Neural cell (in vitro differentiated cells): ENCODE data around the gene CFC1.
"Not testable (repeated sequence)": the region's sequence is repeated elsewhere in the genome, so short reads cannot be mapped to it uniquely, and the experiment has no call there.

ENCODE experiments used
- EP300 ChIP-seq: fragments of 450-650 bp; conservative IDR thresholded peaks from 2 replicates; pipeline ENCODE4 v1.6.1; 2014; ENCODE audit warnings: antibody characterized with exemption, mild to moderate bottlenecking, moderate library complexity; ENCODE audit not compliant: poor library complexity, severe bottlenecking
- EZH2 ChIP-seq: fragments of 200-600, 300-800 bp; shearing (Covaris generic), sonication (generic); IDR thresholded peaks from 2 replicates; pipeline ENCODE4 v1.6.1; 2014; ENCODE audit warnings: antibody characterized with exemption, low read length, borderline replicate concordance, mild to moderate bottlenecking; ENCODE audit not compliant: insufficient read depth, poor library complexity, severe bottlenecking
- MXI1 ChIP-seq: fragments of 450-650 bp; conservative IDR thresholded peaks from 2 replicates; pipeline ENCODE4 v1.6.1; 2014; ENCODE audit warnings: antibody characterized with exemption, mild to moderate bottlenecking; ENCODE audit not compliant: poor library complexity, severe bottlenecking
- POLR2AphosphoS5 ChIP-seq: IDR thresholded peaks from 2 replicates; pipeline ENCODE4 v1.6.1; 2012
- RAD21 ChIP-seq: fragments of 450-650 bp; conservative IDR thresholded peaks from 2 replicates; pipeline ENCODE4 v1.6.1; 2014; ENCODE audit warnings: antibody characterized with exemption, mild to moderate bottlenecking, moderate library complexity
- SMC3 ChIP-seq: fragments of 450-650 bp; conservative IDR thresholded peaks from 2 replicates; pipeline ENCODE4 v1.6.1; 2014; ENCODE audit warnings: antibody characterized with exemption, mild to moderate bottlenecking, moderate library complexity; ENCODE audit not compliant: poor library complexity
- TAF1 ChIP-seq: IDR thresholded peaks from 2 replicates; pipeline ENCODE4 v1.6.1; 2012; ENCODE audit warnings: low read depth
- TF ChIP-seq, protein P1 (sequence below): fragments of 450-650 bp; IDR thresholded peaks from 2 replicates; pipeline ENCODE4 v1.5.1; 2014; ENCODE audit warnings: antibody characterized with exemption, mild to moderate bottlenecking, moderate library complexity; ENCODE audit not compliant: poor library complexity, severe bottlenecking
- TF ChIP-seq, protein P2 (sequence below): IDR thresholded peaks from 2 replicates; pipeline ENCODE4 v1.6.1; 2012; ENCODE audit warnings: borderline replicate concordance

DNA sequence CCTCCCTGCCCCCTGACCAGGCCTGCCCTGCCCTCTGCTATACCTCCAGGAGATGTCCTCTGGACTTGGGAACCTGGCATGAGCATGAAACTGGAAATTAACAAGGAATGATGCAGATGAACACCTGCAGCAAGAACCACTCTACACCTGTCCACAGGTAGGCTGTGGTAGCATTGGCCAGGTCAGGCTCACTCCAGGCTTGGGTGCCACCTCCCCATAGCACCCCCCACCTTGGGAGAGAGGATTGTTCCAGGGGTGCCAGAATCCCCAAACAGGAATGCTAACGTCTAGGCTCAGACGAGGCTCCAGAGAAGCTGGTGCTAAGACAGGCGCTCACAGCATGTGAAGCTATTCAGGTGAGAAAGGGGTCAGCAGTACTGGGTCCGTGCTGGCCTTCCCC lies 5.4 kb downstream of the CFC1 start:
- TF ChIP-seq, protein P1, sequence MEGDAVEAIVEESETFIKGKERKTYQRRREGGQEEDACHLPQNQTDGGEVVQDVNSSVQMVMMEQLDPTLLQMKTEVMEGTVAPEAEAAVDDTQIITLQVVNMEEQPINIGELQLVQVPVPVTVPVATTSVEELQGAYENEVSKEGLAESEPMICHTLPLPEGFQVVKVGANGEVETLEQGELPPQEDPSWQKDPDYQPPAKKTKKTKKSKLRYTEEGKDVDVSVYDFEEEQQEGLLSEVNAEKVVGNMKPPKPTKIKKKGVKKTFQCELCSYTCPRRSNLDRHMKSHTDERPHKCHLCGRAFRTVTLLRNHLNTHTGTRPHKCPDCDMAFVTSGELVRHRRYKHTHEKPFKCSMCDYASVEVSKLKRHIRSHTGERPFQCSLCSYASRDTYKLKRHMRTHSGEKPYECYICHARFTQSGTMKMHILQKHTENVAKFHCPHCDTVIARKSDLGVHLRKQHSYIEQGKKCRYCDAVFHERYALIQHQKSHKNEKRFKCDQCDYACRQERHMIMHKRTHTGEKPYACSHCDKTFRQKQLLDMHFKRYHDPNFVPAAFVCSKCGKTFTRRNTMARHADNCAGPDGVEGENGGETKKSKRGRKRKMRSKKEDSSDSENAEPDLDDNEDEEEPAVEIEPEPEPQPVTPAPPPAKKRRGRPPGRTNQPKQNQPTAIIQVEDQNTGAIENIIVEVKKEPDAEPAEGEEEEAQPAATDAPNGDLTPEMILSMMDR: not testable (repeated sequence)
- not testable (repeated sequence) for TF ChIP-seq POLR2AphosphoS5, EZH2, TAF1, RAD21, MXI1, SMC3, EP300
- TF ChIP-seq, protein P2, sequence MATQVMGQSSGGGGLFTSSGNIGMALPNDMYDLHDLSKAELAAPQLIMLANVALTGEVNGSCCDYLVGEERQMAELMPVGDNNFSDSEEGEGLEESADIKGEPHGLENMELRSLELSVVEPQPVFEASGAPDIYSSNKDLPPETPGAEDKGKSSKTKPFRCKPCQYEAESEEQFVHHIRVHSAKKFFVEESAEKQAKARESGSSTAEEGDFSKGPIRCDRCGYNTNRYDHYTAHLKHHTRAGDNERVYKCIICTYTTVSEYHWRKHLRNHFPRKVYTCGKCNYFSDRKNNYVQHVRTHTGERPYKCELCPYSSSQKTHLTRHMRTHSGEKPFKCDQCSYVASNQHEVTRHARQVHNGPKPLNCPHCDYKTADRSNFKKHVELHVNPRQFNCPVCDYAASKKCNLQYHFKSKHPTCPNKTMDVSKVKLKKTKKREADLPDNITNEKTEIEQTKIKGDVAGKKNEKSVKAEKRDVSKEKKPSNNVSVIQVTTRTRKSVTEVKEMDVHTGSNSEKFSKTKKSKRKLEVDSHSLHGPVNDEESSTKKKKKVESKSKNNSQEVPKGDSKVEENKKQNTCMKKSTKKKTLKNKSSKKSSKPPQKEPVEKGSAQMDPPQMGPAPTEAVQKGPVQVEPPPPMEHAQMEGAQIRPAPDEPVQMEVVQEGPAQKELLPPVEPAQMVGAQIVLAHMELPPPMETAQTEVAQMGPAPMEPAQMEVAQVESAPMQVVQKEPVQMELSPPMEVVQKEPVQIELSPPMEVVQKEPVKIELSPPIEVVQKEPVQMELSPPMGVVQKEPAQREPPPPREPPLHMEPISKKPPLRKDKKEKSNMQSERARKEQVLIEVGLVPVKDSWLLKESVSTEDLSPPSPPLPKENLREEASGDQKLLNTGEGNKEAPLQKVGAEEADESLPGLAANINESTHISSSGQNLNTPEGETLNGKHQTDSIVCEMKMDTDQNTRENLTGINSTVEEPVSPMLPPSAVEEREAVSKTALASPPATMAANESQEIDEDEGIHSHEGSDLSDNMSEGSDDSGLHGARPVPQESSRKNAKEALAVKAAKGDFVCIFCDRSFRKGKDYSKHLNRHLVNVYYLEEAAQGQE: not testable (repeated sequence)
